Smooth muscle cell (in vitro differentiated cells): ENCODE data around the gene MRPL58. TPM values are rescaled to one million over a fixed set of nuclear protein-coding genes. Genes with fewer than 3 reads are reported as not detected.

Experiments
- DNase-seq: peaks from one replicate; lab custom pipeline; 2025; ENCODE audit not compliant: unreplicated experiment; lab: John Stamatoyannopoulos, UW
- H2AFZ ChIP-seq: fragments of 200-600 bp; sonication (generic); 2 replicates; pipeline ENCODE4 v1.6.0; 2016; ENCODE audit warnings: antibody characterized with exemption, low read depth, mild to moderate bottlenecking
- H3F3A ChIP-seq: fragments of 200-600 bp; sonication (generic); 2 replicates; pipeline ENCODE4 v1.6.0; 2017; ENCODE audit warnings: antibody characterized with exemption, low read depth
- H3K27ac ChIP-seq: fragments of 200-600 bp; sonication (generic); 2 replicates; pipeline ENCODE4 v1.5.1; 2016; ENCODE audit warnings: low read depth, mild to moderate bottlenecking
- H3K27me3 ChIP-seq: fragments of 200-600 bp; sonication (generic); 2 replicates; pipeline ENCODE4 v1.6.1; 2016; ENCODE audit warnings: low read depth, mild to moderate bottlenecking
- H3K36me3 ChIP-seq: fragments of 200-600 bp; sonication (generic); 2 replicates; pipeline ENCODE4 v1.5.1; 2016; ENCODE audit warnings: low read depth
- H3K4me1 ChIP-seq: fragments of 200-600 bp; sonication (generic); 2 replicates; pipeline ENCODE4 v1.5.1; 2016; ENCODE audit warnings: low read depth
- H3K4me2 ChIP-seq: fragments of 200-600 bp; sonication (generic); 2 replicates; pipeline ENCODE4 v1.6.0; 2016; ENCODE audit warnings: mild to moderate bottlenecking
- H3K4me3 ChIP-seq: fragments of 200-600 bp; sonication (generic); 2 replicates; pipeline ENCODE4 v1.5.1; 2016; ENCODE audit warnings: mild to moderate bottlenecking
- H3K79me2 ChIP-seq: fragments of 200-600 bp; sonication (generic); 2 replicates; pipeline ENCODE4 v1.6.0; 2016; ENCODE audit warnings: low read depth, mild to moderate bottlenecking
- H3K9ac ChIP-seq: fragments of 200-600 bp; sonication (generic); 2 replicates; pipeline ENCODE4 v1.6.0; 2016; ENCODE audit warnings: low read depth
- H3K9me3 ChIP-seq: fragments of 200-600 bp; sonication (generic); replicated peaks from 2 replicates; pipeline ENCODE4 v1.5.1; 2016; ENCODE audit warnings: low read depth
- H4K20me1 ChIP-seq: fragments of 200-600 bp; sonication (generic); 2 replicates; pipeline ENCODE4 v1.6.0; 2016; ENCODE audit warnings: low read depth
- CTCF ChIP-seq: fragments of 200-600 bp; sonication (generic); IDR thresholded peaks from 2 replicates; pipeline ENCODE4 v1.5.1; 2017; ENCODE audit warnings: borderline replicate concordance, mild to moderate bottlenecking, antibody characterized with exemption; ENCODE audit not compliant: insufficient read depth, poor library complexity, severe bottlenecking
- WGBS: methylation state at CpG from one replicate; pipeline ENCODE4 v1.1.7; 2016; ENCODE audit warnings: low lambda C conversion rate; 5-methylcytosine and 5-hydroxymethylcytosine counted together
- polyA plus RNA-seq: library from polyadenylated mRNA; unstranded; fragments of >200 nt; fragmentation: Nextera tagmentation; extraction: Ambion mirVana; gene quantifications from 2 replicates; pipeline ENCODE4 v1.2.1, GENCODE V29; 2016
- total RNA-seq: library from RNA; depleted of rRNA; stranded (reverse); fragments of >200 nt; gene quantifications from 2 replicates; pipeline ENCODE4 v1.2.3, GENCODE V29; 2014

The MRPL58 gene
- total and polyA plus RNA-seq, 2 experiments from 2014 or later, result 36.2 to 75.6 TPM

- H3K4me3 ChIP-seq, result no peak overlapping the region
- peaks cover 49% of the 10 kb centered on the region for H4K20me1 ChIP-seq
- no peak overlapping the region for H3K27ac ChIP-seq
- no peak for DNase-seq
- no peaks in the 10 kb centered on the region for H3K27me3 ChIP-seq
- TF ChIP-seq CTCF, result no peak
- no peaks in the 10 kb centered on the region for H3K36me3 ChIP-seq
- 96% methylated on average over 10 of the region's 10 CpGs for WGBS
- H3K79me2 ChIP-seq, result peaks cover 66% of the 10 kb centered on the region
- no peak overlapping the region for H3K9ac ChIP-seq
- H3K9me3 ChIP-seq, result no peaks in the 10 kb centered on the region
- H3F3A ChIP-seq, result peaks cover 11% of the 10 kb centered on the region
- H3K4me2 ChIP-seq, result peak overlapping the region; percentile 19
- no peak overlapping the region for H2AFZ ChIP-seq
- H3K4me1 ChIP-seq, result peaks cover 5% of the 10 kb centered on the region
Observed at GRCh38 chr17:74990581-74991105, 21.8 kb upstream of the MRPL58 start.

- Histone ChIP-seq H3K4me2 (peak overlapping the region; percentile 30), H3K27me3 (no peaks in the 10 kb centered on the region), H3K9ac (no peak overlapping the region), H2AFZ (no peak overlapping the region), H3F3A (peaks cover 6% of the 10 kb centered on the region), H3K36me3 (no peaks in the 10 kb centered on the region), H3K27ac (peak overlapping the region; percentile 69), H3K4me3 (no peak overlapping the region), H4K20me1 (peaks cover 63% of the 10 kb centered on the region), H3K9me3 (no peaks in the 10 kb centered on the region), H3K4me1 (peaks cover 5% of the 10 kb centered on the region), H3K79me2 (peaks cover 81% of the 10 kb centered on the region)
- 68% methylated on average over 2 of the region's 2 CpGs for WGBS
- no peak for TF ChIP-seq CTCF
- DNase-seq, result no peak
Observed at GRCh38 chr17:74992223-74992622, 20.2 kb upstream of the MRPL58 start.

- H3K79me2 ChIP-seq, result peaks cover 85% of the 10 kb centered on the region
- H4K20me1 ChIP-seq, result peaks cover 83% of the 10 kb centered on the region
- H3K4me3 ChIP-seq, result no peak overlapping the region
- peaks cover 6% of the 10 kb centered on the region for H3F3A ChIP-seq
- no peaks in the 10 kb centered on the region for H3K36me3 ChIP-seq
- H3K4me1 ChIP-seq, result no peaks in the 10 kb centered on the region
- WGBS, result 72% methylated on average over 7 of the region's 7 CpGs
- no peak for DNase-seq
- H3K27me3 ChIP-seq, result no peaks in the 10 kb centered on the region
- no peak overlapping the region for H3K9ac ChIP-seq
- no peak for TF ChIP-seq CTCF
- H3K27ac ChIP-seq, result peak overlapping the region; percentile 43
- H2AFZ ChIP-seq, result no peak overlapping the region
- H3K9me3 ChIP-seq, result no peaks in the 10 kb centered on the region
- peak overlapping the region; percentile 0 for H3K4me2 ChIP-seq
Observed at GRCh38 chr17:74994440-74994839, 18.0 kb upstream of the MRPL58 start.

- no peak for TF ChIP-seq CTCF
- Histone ChIP-seq H3K36me3 (no peaks in the 10 kb centered on the region), H3K79me2 (peaks cover 70% of the 10 kb centered on the region), H3K27ac (peak overlapping the region; percentile 17), H3K4me1 (no peaks in the 10 kb centered on the region), H3F3A (peaks cover 6% of the 10 kb centered on the region), H4K20me1 (peaks cover 82% of the 10 kb centered on the region), H2AFZ (no peak overlapping the region), H3K4me2 (no peak overlapping the region), H3K27me3 (no peaks in the 10 kb centered on the region), H3K9me3 (no peaks in the 10 kb centered on the region), H3K9ac (no peak overlapping the region), H3K4me3 (no peak overlapping the region)
- no peak for DNase-seq
- WGBS, result 83% methylated on average over 5 of the region's 5 CpGs
Observed at GRCh38 chr17:74995847-74996246, 16.6 kb upstream of the MRPL58 start.
